Measurements from ENCODE around the gene ALKBH4. TPM values are rescaled to one million over a fixed set of nuclear protein-coding genes. Genes with fewer than 3 reads are reported as not detected.
A peak's percentile ranks its signal among the peaks of the same experiment; 100 is the strongest.
"Not testable (repeated sequence)": the region's sequence is repeated elsewhere in the genome, so short reads cannot be mapped to it uniquely, and the experiment has no call there.

The ALKBH4 gene
- total RNA-seq, 1 experiment from 2014 or later = 19.5 TPM

DNA sequence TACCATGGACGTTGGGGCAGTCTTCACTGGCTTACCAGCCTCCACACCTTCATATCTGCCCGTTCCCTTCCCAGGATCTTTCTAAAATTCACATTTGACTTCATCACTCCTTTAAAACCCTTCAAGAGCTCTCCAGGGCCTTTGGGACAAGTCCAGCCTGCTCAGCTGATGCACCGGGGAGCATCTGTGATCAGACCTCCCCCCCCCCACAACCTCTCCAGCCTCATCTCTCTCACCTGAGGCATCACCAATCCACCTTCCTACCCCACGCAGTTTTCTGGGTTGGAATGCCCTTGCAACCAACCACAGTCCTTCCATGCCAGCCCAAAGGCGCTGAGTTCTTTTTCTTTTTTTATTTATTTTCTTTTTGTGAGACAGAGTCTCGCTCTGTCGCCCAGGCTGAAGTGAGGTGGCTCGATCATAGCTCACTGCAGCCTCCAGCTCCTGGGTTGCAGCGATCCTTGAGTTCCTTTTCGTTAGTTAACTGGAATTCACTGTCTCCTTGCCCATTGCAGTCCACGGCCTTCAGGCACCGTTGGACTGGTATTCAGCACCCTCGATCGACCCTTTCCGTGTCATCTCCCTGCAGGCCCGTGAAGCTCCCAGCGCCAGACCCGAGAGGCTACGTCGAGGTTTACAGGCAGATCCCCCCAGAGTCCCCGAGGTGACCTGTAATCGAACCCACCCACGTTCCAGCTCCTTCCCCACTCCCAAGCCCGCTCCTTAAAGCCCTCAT lies 654 bp downstream of the ALKBH4 start:
- in situ Hi-C loops (cut with HindIII; ENCODE audit: low pct_unique_long_range_greater_than_20kb, low sequenced_read_pairs) = no loop called here
- no peak for DNase-seq (ENCODE audit: low read depth, low spot score)

DNA sequence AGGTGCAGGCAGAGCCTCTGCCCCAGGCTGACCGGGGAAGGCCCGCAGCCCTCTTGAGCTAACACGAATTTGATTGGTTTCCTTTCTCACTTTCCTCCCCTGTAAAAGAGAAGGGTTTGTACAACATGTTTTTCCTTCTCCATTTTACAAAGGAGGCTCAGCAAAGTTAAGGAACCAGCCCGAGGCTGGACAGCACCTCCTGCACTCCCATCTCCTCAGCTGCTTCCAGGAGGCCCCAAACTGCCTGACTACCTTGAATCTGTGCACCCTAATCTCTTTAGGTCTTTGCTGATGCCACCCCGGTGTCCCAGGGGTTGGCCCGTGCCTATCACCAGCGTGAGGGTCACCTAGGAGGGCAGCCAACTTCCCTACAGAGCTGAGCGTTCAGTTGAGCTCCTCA lies 4.2 kb downstream of the ALKBH4 start:
- in situ Hi-C loops (cut with HindIII; ENCODE audit: low pct_unique_long_range_greater_than_20kb, low sequenced_read_pairs) = no loop called here
- DNase-seq (ENCODE audit: low read depth, low spot score) = no peak

DNA sequence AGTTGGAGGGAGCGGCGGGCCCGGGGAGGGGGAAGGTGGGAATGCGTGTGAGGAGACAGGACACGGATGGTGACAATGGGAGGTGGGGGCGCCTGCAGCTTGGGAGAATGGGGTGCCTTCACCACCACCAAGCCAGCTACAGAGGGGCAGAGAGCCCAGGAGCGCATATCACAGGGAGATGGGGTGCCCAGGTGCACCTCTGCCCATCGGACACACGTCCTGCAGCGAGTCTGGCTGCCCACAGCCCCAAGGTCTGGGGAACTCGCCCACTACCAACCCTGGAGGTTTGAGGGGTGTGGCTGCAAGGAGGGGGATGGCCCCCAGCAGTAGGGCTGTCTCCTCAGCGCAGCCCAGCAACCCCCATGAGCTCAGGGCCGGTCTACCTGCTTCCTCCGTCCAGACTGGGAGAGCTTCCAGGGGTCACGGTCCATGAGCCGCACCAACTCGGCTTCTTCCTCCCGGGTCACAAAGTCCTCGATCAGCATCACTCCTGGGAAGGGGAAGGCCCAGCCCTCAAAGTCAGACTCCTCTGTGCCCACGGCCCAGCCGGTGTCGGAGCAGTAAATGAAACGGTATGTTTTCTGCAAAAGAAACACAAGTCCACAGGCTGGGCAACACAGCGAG lies 5.3 kb downstream of the ALKBH4 start:
- no peak for DNase-seq (ENCODE audit: low read depth, low spot score)
- in situ Hi-C loops (cut with HindIII; ENCODE audit: low pct_unique_long_range_greater_than_20kb, low sequenced_read_pairs) = no loop called here

DNA sequence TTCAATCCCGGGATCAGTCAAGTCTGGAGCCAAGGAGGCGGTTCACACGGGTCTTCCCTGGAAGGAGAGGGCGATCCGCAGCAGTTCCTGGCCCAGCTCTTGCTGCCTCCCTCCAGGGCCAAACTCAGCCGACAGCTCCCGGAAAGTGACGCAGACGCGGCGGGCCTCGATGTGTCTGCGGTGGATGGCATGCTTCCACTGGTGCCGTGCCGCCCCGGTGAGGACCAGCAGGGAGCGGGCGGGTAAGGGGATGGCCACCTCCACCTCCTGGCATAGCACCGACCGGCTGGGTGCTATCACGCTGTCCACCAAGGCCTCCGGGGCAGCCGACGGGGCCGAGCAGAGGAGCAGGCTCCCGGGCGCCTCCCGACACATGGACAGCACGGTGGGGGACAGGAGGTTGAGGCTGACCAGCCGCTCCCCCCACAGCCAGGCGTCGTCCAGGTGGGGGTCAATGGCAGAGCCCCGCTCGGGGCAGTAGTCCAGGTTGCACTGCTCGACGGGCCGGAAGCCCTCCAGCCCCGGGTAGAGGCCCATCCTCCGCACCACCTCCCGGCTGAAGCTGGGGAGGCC lies 7.2 kb downstream of the ALKBH4 start:
- DNase-seq (ENCODE audit: low read depth, low spot score) = no peak
- in situ Hi-C loops (cut with HindIII; ENCODE audit: low pct_unique_long_range_greater_than_20kb, low sequenced_read_pairs) = no loop called here

DNA sequence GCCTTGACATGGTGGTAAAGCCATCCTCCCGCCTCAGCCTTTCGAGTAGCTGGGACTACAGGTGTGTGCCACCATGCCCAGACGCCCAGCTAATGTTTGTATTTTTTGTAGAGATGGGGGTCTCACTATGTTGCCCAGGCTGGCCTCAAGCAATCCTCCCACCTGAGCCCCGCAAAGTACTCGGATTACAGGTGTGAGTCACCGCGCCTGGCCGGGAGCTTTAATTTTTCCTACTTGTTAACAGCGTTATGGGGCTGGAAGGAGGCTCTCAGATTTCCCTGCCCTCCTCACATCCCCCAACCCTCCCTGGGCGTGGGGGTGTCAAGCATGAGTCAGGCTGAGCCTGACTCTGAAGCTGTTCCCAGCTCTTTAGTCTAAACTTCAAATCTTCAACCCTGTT lies 8.3 kb downstream of the ALKBH4 start:
- in situ Hi-C loops (cut with HindIII; ENCODE audit: low pct_unique_long_range_greater_than_20kb, low sequenced_read_pairs) = no loop called here
- no peak for DNase-seq (ENCODE audit: low read depth, low spot score)

DNA sequence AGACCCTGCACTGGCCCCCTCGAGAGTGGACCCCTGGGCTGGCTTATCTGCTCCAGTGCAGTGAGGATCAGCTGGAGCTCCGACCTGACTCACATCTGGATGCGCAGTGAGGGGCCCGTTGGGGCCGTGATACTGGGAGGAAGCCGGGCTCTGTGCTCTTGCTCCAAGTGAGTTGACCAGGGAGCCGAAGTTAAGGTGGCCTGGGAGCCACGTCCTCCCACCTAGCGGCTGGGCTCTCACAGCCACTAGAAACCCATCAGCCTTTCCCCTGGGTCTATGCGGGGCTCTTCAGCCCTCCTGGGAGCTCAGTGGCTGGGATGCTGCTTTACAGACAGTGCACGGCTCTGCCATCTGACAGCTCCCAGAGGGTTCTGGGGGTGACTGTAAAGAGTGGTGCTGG lies 9.1 kb downstream of the ALKBH4 start:
- no peak for DNase-seq (ENCODE audit: low read depth, low spot score)
- in situ Hi-C loops (cut with HindIII; ENCODE audit: low pct_unique_long_range_greater_than_20kb, low sequenced_read_pairs) = no loop called here

DNA sequence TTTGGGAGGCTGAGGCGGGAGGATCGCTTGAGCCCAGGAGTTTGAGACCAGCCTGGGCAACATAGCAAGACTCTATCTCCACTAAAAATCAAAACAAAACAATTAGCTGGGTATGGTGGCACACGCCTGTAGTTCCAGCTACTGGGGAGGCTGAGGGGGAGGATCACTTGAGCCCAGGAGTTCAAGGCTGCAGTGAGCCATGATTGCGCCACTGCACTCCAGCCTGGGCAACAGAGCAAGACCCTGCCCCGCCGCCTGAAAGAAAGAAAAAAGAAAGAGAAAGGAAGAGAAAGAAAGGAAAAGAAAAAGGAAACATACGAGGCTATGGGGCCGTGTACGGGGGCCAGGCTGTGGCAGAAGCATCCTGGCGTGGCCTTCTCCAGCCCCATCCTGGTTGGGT lies 9.7 kb downstream of the ALKBH4 start:
- in situ Hi-C loops (cut with HindIII; ENCODE audit: low pct_unique_long_range_greater_than_20kb, low sequenced_read_pairs) = not testable (repeated sequence)

DNA sequence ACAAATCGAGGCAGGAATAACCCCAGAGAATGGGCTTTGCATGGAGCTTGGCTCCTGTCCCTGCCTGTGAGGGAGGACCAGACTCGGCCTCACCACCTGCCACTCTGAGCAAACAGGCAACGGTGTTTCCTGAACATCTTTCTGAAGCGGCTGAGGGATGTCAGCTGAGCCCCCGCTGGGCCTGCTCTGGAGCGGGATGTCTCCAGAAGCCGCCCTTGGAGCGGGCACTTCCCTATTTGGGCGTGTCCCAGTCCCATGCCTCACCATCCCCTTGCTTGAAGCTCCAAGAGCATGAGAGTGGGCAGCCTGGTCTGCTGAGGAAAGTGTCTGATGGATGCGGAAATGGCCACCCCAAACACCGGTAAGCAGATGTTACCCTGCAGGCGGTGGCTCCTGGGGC lies 10.2 kb downstream of the ALKBH4 start:
- in situ Hi-C loops (cut with HindIII; ENCODE audit: low pct_unique_long_range_greater_than_20kb, low sequenced_read_pairs) = no loop called here
- DNase-seq (ENCODE audit: low read depth, low spot score) = no peak

More for the DNA sequence above, 9.7 kb downstream of the ALKBH4 start:
- DNase-seq (ENCODE audit: low read depth, low spot score) = not testable (repeated sequence)

DNA sequence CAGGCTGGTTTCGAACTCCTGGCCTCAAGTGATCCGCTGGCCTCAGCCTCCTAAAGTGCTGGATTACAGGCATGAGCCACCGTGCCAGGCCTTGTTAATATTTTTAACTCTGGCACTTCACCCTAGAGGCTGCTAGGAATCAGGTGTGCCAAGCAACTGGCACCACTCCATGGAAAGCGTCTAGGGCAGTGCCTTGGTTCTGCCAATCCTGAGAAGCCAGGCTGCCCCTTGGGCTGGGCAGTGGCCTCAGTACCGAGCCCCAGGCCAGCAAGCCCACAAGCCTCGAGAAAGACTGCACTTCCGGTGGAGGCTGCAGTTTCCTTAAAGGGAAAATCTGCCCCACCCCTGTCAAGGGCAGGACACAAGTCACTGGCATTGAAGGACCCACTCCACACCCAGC lies 11.3 kb downstream of the ALKBH4 start:
- no peak for DNase-seq (ENCODE audit: low read depth, low spot score)
- in situ Hi-C loops (cut with HindIII; ENCODE audit: low pct_unique_long_range_greater_than_20kb, low sequenced_read_pairs) = no loop called here

DNA sequence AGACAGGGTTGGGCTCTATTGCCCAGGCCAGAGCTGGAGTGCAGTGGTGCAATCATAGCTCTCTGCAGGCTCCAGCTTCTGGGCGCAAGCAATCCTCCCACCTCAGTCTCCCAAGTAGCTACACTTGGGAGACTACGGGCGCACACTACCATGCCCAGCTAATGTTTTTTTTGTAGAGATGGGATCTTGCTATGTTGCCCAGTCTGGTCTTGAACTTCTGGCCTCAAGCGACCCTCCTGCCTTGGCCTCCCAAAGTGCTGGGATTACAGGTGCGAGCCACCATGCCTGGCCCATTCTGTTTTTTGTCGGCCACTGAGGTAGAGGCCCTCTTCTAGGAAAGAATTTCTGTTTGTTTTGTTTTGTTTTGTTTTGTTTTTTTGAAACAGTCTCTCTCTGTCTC lies 12.2 kb downstream of the ALKBH4 start:
- in situ Hi-C loops (cut with HindIII; ENCODE audit: low pct_unique_long_range_greater_than_20kb, low sequenced_read_pairs) = no loop called here
- no peak for DNase-seq (ENCODE audit: low read depth, low spot score)

DNA sequence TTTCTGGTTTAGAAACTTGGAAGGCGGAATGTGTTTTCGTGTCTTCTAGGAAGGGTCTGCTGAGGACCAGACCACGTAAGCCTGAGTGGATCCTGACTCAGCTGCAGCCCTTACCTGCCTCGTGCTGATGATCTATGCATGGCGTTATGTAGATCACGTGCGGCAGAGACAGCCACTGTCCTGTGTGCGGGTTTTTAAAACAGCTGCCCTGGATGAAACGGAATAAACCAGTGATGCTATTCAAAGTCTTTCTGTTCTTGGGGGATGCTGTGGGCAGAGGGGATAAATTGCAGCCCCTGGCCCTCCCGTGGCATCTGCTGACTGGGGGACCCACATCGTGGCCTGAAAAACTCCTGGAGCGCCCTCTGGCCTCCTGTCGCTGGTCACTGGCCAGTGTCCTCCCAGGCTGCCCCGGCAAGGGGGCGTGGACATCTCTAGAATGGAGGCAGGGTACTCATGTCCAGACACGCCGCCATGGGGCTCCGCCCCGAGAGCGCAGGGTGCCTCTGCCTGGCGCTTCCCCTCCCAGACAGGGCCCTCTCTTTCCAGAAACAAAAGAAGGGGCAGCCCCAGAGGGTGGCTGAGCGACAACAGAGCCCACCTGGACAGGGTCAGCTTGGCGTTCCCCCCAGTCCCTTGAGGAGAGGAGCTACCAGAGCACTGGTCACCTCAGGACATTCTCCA lies 13.2 kb downstream of the ALKBH4 start:
- DNase-seq (ENCODE audit: low read depth, low spot score) = peak; percentile 55

DNA sequence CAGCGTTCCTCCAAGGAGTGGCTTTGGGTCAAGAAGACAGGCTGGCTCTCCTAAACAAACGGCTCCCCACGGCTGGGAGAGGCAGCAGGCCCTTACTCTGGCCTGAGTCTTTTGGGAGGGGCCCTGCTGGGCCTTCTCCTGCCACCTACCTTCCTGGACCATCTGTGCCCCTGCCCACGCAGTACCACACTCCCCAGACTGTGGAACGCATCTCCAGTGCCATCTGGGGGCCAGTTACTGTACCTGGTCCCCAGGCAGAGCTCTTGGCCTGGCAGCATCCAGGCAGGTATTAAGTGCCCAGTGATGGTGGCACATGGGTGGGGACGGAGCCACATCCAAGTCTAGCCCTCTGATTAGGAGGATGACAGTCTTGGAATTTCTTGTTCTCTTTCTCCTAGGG lies 14.4 kb downstream of the ALKBH4 start:
- in situ Hi-C loops (cut with HindIII; ENCODE audit: low pct_unique_long_range_greater_than_20kb, low sequenced_read_pairs) = no loop called here
- peak; percentile 40 for DNase-seq (ENCODE audit: low read depth, low spot score)

More for the DNA sequence above, 13.2 kb downstream of the ALKBH4 start:
- in situ Hi-C loops (cut with HindIII; ENCODE audit: low pct_unique_long_range_greater_than_20kb, low sequenced_read_pairs) = no loop called here

DNA sequence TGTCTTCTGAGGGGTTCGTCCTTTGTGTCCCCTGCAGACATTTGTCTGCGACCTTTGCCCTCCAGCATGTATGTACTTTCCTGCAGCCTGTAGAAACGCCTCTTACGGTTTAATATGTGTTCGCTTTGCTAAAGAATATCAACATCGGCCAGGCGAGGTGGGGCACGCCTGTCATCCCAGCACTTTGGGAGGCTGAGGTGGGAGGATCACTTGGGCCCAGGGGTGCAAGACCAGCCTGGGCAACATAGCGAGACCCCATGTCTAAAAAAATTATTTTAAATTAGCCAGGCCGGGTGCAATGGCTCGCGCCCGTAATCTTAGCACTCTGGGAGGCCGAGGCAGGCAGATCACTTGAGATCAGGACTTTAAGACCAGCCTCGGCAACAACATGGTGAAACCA lies 15.5 kb downstream of the ALKBH4 start:
- no peak for DNase-seq (ENCODE audit: low read depth, low spot score)
- in situ Hi-C loops (cut with HindIII; ENCODE audit: low pct_unique_long_range_greater_than_20kb, low sequenced_read_pairs) = no loop called here

DNA sequence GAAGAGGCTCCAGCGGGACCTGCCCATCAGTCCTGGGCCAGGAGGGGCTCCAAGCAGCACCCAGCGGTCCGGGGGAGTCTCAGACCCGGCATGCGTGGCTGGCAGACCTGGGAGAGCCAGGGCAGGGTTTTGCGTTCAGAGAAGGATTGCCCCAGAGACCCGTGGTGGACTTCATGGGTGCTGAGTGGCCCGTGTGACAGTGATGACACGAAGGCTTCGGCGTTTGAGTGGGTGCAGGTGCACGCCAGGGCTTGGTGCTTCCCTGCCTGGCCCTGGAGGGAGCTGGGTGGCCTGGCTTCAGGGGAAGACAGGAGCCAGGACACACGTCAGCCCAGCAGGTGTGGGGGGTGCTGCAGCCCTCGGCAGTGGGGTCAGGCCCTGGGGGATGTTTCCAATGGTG lies 17.4 kb downstream of the ALKBH4 start:
- in situ Hi-C loops (cut with HindIII; ENCODE audit: low pct_unique_long_range_greater_than_20kb, low sequenced_read_pairs) = no loop called here
- DNase-seq (ENCODE audit: low read depth, low spot score) = no peak

DNA sequence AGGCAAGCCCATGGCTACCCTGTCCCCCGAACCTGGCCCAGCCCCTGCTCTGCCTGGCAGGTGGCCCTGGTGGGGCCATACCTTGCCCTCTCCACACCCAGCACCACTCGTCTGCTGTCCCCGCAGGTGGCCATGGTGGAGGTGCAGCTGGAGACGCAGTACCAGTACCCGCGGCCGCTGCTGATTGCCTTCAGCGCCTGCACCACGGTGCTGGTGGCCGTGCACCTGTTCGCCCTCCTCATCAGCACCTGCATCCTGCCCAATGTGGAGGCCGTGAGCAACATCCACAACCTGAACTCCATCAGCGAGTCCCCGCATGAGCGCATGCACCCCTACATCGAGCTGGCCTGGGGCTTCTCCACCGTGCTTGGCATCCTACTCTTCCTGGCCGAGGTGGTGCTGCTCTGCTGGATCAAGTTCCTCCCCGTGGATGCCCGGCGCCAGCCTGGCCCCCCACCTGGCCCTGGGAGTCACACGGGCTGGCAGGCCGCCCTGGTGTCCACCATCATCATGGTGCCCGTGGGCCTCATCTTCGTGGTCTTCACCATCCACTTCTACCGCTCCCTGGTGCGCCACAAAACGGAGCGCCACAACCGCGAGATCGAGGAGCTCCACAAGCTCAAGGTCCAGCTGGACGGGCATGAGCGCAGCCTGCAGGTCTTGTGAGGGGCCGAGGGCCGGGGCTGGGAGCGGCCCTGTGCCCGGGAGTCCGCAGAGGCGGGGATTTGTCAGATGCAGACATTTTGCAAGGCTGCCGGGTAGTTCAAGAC lies 18.1 kb downstream of the ALKBH4 start:
- no peak for DNase-seq (ENCODE audit: low read depth, low spot score)

DNA sequence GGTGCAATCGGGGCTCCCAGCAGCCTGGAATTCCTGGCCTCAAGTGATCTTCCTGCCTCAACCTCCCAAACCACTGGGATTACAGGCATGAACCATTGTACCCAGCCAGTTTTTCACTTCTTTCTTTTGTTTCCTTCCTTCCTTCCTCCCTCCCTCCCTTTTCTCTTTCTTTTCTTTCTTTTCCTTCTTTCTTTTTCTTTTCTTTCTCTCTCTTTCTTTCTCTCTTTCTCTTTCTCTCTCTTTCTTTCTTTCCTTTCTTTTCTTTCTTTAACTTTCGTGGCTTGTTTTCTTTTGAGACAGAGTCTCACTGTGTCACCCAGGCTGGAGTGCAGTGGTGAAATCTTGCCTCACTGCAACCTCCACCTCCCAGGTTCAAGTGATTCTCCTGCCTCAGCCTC lies 19.0 kb downstream of the ALKBH4 start:
- in situ Hi-C loops (cut with HindIII; ENCODE audit: low pct_unique_long_range_greater_than_20kb, low sequenced_read_pairs) = no loop called here

More for the DNA sequence above, 18.1 kb downstream of the ALKBH4 start:
- in situ Hi-C loops (cut with HindIII; ENCODE audit: low pct_unique_long_range_greater_than_20kb, low sequenced_read_pairs) = no loop called here

DNA sequence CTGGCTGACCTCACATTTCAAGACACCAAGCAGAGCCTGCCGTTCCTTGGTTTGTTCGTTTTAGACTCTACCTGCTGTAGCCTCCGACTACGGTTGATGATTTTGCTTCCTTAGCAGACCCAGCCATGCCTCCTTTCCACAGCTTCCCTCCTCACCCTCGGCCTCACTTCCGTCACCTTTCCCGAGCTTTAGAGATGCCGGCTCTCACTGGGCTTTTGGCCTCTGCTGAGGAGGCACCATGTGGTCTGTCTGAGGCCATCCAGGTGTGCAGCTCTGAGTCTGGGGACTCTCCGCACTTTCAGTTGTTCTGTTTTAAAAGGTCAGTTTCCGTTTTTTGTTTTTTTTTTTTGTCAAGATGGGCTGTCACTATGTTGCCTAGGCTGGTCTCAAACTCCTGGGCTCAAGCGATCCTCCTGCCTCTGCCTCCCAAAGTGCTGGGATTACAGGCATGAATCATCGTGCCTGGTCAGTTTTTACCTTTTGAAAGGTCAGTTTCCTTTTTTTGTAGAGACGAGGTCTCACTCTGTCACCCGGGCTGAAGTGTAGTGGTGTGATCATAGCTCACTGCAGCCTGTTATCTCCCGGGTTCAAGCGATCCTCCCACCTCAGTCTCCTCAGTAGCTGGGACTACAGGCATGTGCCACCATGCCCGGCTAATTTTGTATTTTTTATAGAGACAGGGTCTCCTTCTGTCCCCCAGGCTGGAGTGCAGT lies 19.5 kb downstream of the ALKBH4 start:
- in situ Hi-C loops (cut with HindIII; ENCODE audit: low pct_unique_long_range_greater_than_20kb, low sequenced_read_pairs) = no loop called here
- DNase-seq (ENCODE audit: low read depth, low spot score) = no peak

More for the DNA sequence above, 19.0 kb downstream of the ALKBH4 start:
- no peak for DNase-seq (ENCODE audit: low read depth, low spot score)
